Bladder microvascular endothelial cell (primary cell): Measurements from ENCODE around the gene PHYH. TPM values are rescaled to one million over a fixed set of nuclear protein-coding genes. Genes with fewer than 3 reads are reported as not detected.

ENCODE experiments used
- total RNA-seq: library from RNA; depleted of rRNA; stranded (reverse); fragments of >200 nt; gene quantifications from 2 replicates; pipeline ENCODE4 v1.2.3, GENCODE V29; 2014

The PHYH gene
- total RNA-seq = 5.2 and 6.9 TPM in 2 replicates

DNA sequence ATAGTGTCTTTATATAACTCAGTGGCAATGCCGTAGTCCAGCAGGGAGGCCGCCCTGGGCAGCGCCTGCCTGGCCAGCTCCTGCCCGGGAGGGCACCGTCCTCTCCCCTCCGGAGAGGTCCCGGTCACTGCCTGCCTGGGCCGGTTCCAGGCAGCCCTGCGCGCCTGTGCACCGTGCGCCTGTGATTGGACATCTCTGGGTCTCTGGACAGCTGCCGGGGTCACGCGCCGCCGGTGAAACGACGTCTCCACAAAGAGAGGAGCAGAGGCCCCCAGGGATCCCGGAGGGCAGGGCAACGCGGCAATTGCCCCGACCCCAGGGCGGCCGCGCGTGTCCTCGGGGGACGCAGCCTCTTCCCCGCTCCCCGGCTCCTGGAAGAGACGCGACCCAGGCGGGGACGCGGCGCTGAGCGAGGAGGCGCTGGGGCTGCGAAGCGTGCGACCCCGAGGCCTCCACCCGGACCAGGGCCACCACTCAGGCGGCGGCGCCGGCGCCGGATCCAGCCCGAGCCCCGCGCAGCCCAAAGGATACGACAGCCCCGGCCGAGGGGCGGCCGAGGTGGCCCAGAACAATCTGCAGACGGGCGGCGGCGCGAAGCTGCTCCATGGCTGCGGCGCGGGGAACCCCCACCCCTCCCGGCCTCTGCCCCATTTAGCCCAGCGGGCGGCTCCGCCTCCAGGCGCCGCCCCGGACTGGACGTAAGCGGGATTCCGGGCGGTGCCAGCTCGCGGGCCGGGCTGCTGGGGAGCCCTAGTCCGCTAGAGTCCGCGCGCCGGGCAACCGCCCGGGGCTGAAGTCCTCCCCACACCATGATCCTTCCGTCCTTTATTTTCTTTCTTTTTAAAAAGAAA is at the start of gene PHYH:
TSS of gene PHYH (minus strand) at position 628 of the 851 bp plus-strand sequence. CDS start at position 606, 22 bp downstream.

DNA sequence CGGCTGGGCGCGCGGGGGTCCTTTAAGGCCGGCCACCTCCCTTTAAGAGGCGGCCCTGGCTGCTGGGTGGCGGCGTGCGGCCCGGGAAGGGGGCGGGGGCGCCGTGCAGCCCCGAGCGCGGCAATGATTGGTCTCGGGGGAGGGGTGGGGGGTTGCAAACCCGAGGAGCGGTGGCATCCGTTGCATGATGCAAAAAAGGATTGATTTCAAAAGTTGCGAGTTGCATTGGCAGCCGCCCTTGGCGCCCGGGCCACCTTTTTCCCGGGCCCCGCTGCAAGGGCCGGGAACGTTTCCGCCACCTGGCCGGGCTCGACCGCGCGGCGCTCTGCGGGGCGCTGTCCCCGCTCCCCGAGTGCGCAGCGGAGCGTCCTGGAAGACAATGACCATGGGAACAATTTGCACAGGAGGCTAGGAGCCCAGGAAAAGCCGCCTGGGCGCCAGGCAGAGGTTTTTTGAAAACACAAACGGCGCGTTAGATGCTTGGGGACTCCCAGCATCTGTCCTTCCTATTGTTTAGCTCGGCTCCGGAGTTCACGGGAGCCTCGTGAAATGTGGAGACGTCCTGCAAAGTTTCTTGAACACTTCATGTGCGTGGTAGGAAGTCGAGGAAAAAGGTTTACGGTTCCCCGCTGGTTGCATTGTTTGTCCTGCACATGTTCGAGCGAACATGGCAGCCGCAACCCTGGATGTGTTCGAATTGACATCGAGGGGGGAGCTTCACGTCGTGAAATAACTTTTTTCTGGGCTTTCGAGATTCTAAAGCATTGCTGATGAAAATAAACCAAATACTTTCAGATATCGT is 48.6 kb upstream of the PHYH start, which contains the start of gene SEPHS1:
TSS of gene SEPHS1 (minus strand) at position 78 of the 802 bp plus-strand sequence. CDS start 3,343 bp downstream, outside the sequence.

DNA sequence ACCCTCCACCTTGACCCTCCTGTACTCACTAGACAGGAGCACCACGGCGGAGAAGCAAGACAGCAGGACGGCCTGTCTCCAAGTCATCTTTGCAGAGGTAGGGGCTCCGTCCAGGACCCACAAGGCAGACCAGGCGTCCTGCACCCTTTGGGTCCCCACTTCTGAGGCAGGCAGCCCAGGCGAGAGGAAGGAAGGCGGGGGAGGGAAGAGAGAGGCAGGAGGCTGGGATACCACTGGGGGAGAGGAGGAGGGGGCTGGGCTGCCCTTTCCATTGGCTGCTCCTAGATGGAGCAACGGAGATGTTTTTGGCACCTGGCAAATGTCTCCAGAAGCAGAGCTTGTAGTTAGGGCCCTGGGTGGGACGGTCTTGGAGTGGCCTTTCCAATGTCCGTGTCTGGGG is 65.7 kb downstream of the PHYH start, which contains the start of gene UCMA:
TSS of gene UCMA (minus strand) at position 203 of the 400 bp plus-strand sequence. CDS start at position 87, 116 bp downstream.

Other genes with a start within 250 kb of the PHYH start
- 87.9 and 175 TPM in 2 replicates for gene OPTN, start 199.9 kb downstream of the PHYH start, total RNA-seq
- gene MCM10, start 138.5 kb downstream of the PHYH start, total RNA-seq = 14.2 and 18.1 TPM in 2 replicates
- gene UCMA, start 65.7 kb downstream of the PHYH start, total RNA-seq = not detected in 2 replicates
- 26.7 and 43.6 TPM in 2 replicates for gene SEPHS1, start 48.2 kb upstream of the PHYH start, total RNA-seq
- gene BEND7, start 228.9 kb upstream of the PHYH start, total RNA-seq = 10.0 and 21.2 TPM in 2 replicates